SK-N-SH treated with all-trans-retinoic acid at 6 μM for 48 hours (cell line): ENCODE measurements around the gene DGKG.

ENCODE experiments used
- ARNTL ChIP-seq: fragments of 450-650 bp; formaldehyde crosslinking; IDR thresholded peaks from 2 replicates; pipeline ENCODE4 v1.5.0; 2020; ENCODE audit warnings: low read depth, mild to moderate bottlenecking, moderate library complexity, borderline replicate concordance
- CSDC2 ChIP-seq: fragments of 250-450 bp; sonication (Bioruptor Pico); IDR thresholded peaks from 2 replicates; pipeline ENCODE4 v1.5.0; 2020; ENCODE audit warnings: mild to moderate bottlenecking, moderate library complexity
- ESRRG ChIP-seq: fragments of 250-450 bp; sonication (Bioruptor Pico); IDR thresholded peaks from 2 replicates; pipeline ENCODE4 v1.6.1; 2021; ENCODE audit warnings: mild to moderate bottlenecking
- OSR1 ChIP-seq: fragments of 250-450 bp; sonication (Bioruptor Pico); IDR thresholded peaks from 2 replicates; pipeline ENCODE4 v1.8.0; 2022; ENCODE audit warnings: moderate library complexity, mild to moderate bottlenecking, inconsistent platforms
- PATZ1 ChIP-seq: fragments of 250-450 bp; sonication (Bioruptor Pico); IDR thresholded peaks from 2 replicates; pipeline ENCODE4 v1.8.0; 2020; ENCODE audit warnings: mild to moderate bottlenecking, moderate library complexity, borderline replicate concordance
- RARB ChIP-seq: fragments of 250-450 bp; sonication (Bioruptor Pico); IDR thresholded peaks from 2 replicates; pipeline ENCODE4 v1.8.0; 2021; ENCODE audit warnings: mild to moderate bottlenecking, moderate library complexity
- TOX ChIP-seq: fragments of 250-450 bp; sonication (Bioruptor Pico); IDR thresholded peaks from 2 replicates; pipeline ENCODE4 v1.8.0; 2021; ENCODE audit warnings: mild to moderate bottlenecking, moderate library complexity, borderline replicate concordance
- TSHZ2 ChIP-seq: fragments of 250-450 bp; sonication (Bioruptor Pico); IDR thresholded peaks from 2 replicates; pipeline ENCODE4 v1.5.0; 2020; ENCODE audit warnings: mild to moderate bottlenecking, moderate library complexity
- ZC3H10 ChIP-seq: fragments of 250-450 bp; sonication (Bioruptor Pico); IDR thresholded peaks from 2 replicates; pipeline ENCODE4 v1.5.1; 2021; ENCODE audit warnings: mild to moderate bottlenecking, moderate library complexity
- ZFP3 ChIP-seq: fragments of 250-450 bp; sonication (Bioruptor Pico); IDR thresholded peaks from 2 replicates; pipeline ENCODE4 v1.5.0; 2020; ENCODE audit warnings: mild to moderate bottlenecking, moderate library complexity
- ZNF565 ChIP-seq: fragments of 450-650 bp; formaldehyde crosslinking; conservative IDR thresholded peaks from 2 replicates; pipeline ENCODE4 v1.5.0; 2020; ENCODE audit warnings: low read depth, mild to moderate bottlenecking, moderate library complexity

- TF ChIP-seq PATZ1 (CRISPR knock-in tag) (no peak), CSDC2 (CRISPR knock-in tag) (no peak), TSHZ2 (CRISPR knock-in tag) (no peak), ZC3H10 (CRISPR knock-in tag) (no peak), ZFP3 (CRISPR knock-in tag) (no peak), ESRRG (no peak), TOX (CRISPR knock-in tag) (no peak), RARB (CRISPR knock-in tag) (no peak), ZNF565 (no peak), OSR1 (CRISPR knock-in tag) (no peak), ARNTL (no peak)
Observed at GRCh38 chr3:186400662-186401061, 38.6 kb upstream of the DGKG start.
